ENCODE data around the gene ERBB4. TPM values are rescaled to one million over a fixed set of nuclear protein-coding genes. Genes with fewer than 3 reads are reported as not detected.

ERBB4 gene
- total RNA-seq, 3 donors from 2014 or later: 1.6 to 53.1 (median 18.4) TPM

GRCh38 chr2:211798868-211799267 lies 739.7 kb downstream of the ERBB4 start:
- no peaks in the 10 kb centered on the region for H3K9me3 ChIP-seq
- no peaks in the 10 kb centered on the region for H3K36me3 ChIP-seq
- intact Hi-C loops (cut with DNase I; ENCODE audit: low total_unique reads): no loop called here

DNA sequence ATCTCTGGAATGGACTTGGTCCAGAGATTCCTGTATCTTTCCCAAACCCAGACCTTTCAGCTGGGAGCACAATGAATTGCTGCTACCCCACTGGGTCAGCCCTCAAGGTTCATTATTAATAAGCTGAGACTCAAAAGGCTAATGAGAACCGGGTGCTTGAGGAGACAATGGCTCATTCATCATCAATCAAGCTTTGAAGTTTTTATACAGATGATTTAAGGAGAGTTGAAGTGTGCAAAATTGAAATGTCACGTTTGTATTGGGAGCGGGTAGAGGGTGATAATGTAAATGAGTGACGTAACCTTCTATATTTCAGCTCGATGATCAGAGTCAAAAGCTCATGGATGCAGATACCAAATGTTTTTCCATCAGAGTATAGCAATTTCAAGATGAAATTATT lies 744.9 kb downstream of the ERBB4 start:
- DNase-seq (ENCODE audit: low spot score in 2 of 2): no peak
- Histone ChIP-seq H3K4me1 (no peaks in the 10 kb centered on the region), H3K4me3 (no peak overlapping the region), H3K27ac (no peak overlapping the region), H3K9me3 (no peaks in the 10 kb centered on the region), H3K27me3 (no peaks in the 10 kb centered on the region), H3K36me3 (no peaks in the 10 kb centered on the region)
- intact Hi-C loops (cut with DNase I; ENCODE audit: low total_unique reads): no loop called here
- no peak for TF ChIP-seq POLR2A (IDR thresholded peaks at IDR 0.05)
- no peak for TF ChIP-seq CTCF (IDR thresholded peaks at IDR 0.05)
- TF ChIP-seq POLR2AphosphoS5 (IDR thresholded peaks at IDR 0.05): no peak

More at GRCh38 chr2:211798868-211799267, 739.7 kb downstream of the ERBB4 start:
- Histone ChIP-seq H3K27me3 (no peaks in the 10 kb centered on the region), H3K27ac (no peak overlapping the region), H3K4me3 (no peak overlapping the region), H3K4me1 (no peaks in the 10 kb centered on the region)
- TF ChIP-seq POLR2AphosphoS5 (IDR thresholded peaks at IDR 0.05) (no peak), CTCF (IDR thresholded peaks at IDR 0.05) (no peak), POLR2A (IDR thresholded peaks at IDR 0.05) (no peak)
- no peak for DNase-seq (ENCODE audit: low spot score in 2 of 2)

- Histone ChIP-seq H3K36me3 (no peaks in the 10 kb centered on the region), H3K4me3 (no peak overlapping the region), H3K4me1 (no peaks in the 10 kb centered on the region), H3K9me3 (no peaks in the 10 kb centered on the region), H3K27me3 (no peaks in the 10 kb centered on the region), H3K27ac (no peak overlapping the region)
- DNase-seq (ENCODE audit: low spot score in 2 of 2): no peak
- intact Hi-C loops (cut with DNase I; ENCODE audit: low total_unique reads): no loop called here
- no peak for TF ChIP-seq POLR2A (IDR thresholded peaks at IDR 0.05)
- no peak for TF ChIP-seq CTCF (IDR thresholded peaks at IDR 0.05)
- TF ChIP-seq POLR2AphosphoS5 (IDR thresholded peaks at IDR 0.05): no peak
Measured at GRCh38 chr2:211789982-211790381, 748.6 kb downstream of the ERBB4 start.

DNA sequence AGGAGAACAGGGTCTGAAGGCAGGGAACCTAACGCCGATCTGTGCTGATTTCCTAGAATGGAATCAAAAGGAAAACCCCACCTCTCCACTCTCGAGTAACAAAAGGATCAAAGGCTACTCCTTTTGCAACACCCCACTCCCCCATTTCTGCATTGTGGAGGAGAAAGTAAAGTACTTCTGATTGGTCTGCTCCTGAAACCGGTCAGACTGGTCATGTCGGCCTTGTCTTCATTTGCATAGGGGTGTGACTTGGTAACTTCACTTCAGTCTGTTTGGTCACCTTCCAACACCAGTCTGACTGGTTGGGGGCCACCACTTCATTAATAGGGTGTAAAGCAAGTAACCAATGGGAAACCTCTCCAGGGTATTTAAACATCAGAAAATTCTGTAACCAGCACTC lies 771.9 kb downstream of the ERBB4 start:
- Histone ChIP-seq H3K4me1 (no peaks in the 10 kb centered on the region), H3K27ac (peak overlapping the region; percentile 27 to 40), H3K4me3 (peak overlapping the region in 2 of 3 donors; percentile 14 to 53), H3K9me3 (no peaks in the 10 kb centered on the region), H3K27me3 (no peaks in the 10 kb centered on the region), H3K36me3 (no peaks in the 10 kb centered on the region)
- TF ChIP-seq CTCF (IDR thresholded peaks at IDR 0.05): no peak
- TF ChIP-seq POLR2AphosphoS5 (IDR thresholded peaks at IDR 0.05): peak in 1 of 3 donors; percentile 24
- DNase-seq (ENCODE audit: low spot score in 2 of 2): peak; percentile 42 to 58
- intact Hi-C loops (cut with DNase I; ENCODE audit: low total_unique reads): no loop called here

DNA sequence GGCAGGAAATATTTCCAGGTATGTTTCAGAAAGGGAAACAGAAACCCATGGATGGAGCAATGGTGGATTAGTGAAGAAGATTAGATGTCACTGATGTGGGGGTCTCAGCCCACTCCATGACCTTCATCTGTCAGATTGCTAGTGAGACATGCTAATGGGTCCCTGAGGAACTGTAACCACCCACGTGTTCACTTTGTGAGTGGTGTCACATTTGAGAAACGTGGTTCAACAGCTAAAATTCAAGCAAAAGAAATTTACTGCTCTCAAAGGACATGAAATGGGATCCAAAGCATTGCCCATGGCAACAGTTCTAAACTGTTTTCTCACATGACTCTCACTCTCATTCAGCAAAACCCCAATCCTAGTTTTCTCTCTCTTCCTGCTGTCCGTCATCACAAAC lies 776.1 kb downstream of the ERBB4 start:
- no peak for DNase-seq (ENCODE audit: low spot score in 2 of 2)
- Histone ChIP-seq H3K9me3 (no peaks in the 10 kb centered on the region), H3K27ac (no peak overlapping the region), H3K27me3 (no peaks in the 10 kb centered on the region), H3K36me3 (no peaks in the 10 kb centered on the region), H3K4me1 (no peaks in the 10 kb centered on the region), H3K4me3 (no peak overlapping the region)
- TF ChIP-seq POLR2AphosphoS5 (IDR thresholded peaks at IDR 0.05): no peak
- no peak for TF ChIP-seq POLR2A (IDR thresholded peaks at IDR 0.05)
- intact Hi-C loops (cut with DNase I; ENCODE audit: low total_unique reads): no loop called here

DNA sequence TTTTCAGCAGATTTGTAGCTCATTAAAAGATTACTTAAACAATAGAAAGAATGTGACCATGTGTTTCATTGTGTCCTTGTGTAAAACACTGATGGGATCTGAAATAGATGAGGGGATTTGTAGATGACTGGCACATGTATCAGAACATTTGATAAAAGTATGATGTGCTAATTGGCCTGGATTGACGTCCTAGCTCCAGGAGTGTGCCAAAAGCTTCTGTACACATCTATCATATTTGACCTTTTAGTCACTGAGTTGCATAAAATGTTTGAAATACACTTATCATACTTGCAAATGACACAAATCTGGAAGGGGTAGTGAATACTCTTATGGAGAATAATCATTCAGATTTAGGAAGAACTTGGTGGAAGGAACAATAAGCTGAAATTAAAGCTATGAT lies 778.5 kb downstream of the ERBB4 start:
- Histone ChIP-seq H3K36me3 (no peaks in the 10 kb centered on the region), H3K4me1 (no peaks in the 10 kb centered on the region), H3K9me3 (no peaks in the 10 kb centered on the region), H3K27ac (no peak overlapping the region), H3K4me3 (no peak overlapping the region), H3K27me3 (no peaks in the 10 kb centered on the region)
- TF ChIP-seq CTCF (IDR thresholded peaks at IDR 0.05) (no peak), POLR2A (IDR thresholded peaks at IDR 0.05) (no peak), POLR2AphosphoS5 (IDR thresholded peaks at IDR 0.05) (no peak)
- no peak for DNase-seq (ENCODE audit: low spot score in 2 of 2)
- intact Hi-C loops (cut with DNase I; ENCODE audit: low total_unique reads): no loop called here

All from breast epithelium (tissue), 4 donors.